H1 (cell line): Measurements from ENCODE around the gene HOXB6. TPM values are rescaled to one million over a fixed set of nuclear protein-coding genes. Genes with fewer than 3 reads are reported as not detected.

Source experiments
- CTCF ChIA-PET: fragments of 300-600 bp; sonication (Branson Sonifier 250); formaldehyde crosslinking; loops from one replicate; lab custom pipeline; 2021; ENCODE audit not compliant: partially characterized antibody; lab: Charles Lee
- POLR2A ChIA-PET: fragments of 300-600 bp; sonication (Branson Sonifier 250); formaldehyde crosslinking; loops from one replicate; lab custom pipeline; 2021; ENCODE audit warnings: inconsistent platforms; ENCODE audit not compliant: partially characterized antibody; lab: Charles Lee
- DNase-seq, 2 experiments: peaks; one replicate each; pipeline versions ENCODE4 v3.0.0 to v3.0.0-alpha.2; 2010 to 2022; ENCODE audit warnings: low spot score in 2 of 2, low read depth in 1 of 2, mixed read lengths in 1 of 2
- FAIRE-seq: peaks from 2 replicates; lab custom pipeline; 2011; peaks lifted over from hg19 to GRCh38; lab: Jason Lieb, UNC
- H2AFZ ChIP-seq: 2 replicates; pipeline ENCODE4 v1.8.1; 2012; ENCODE audit warnings: low read length, inconsistent platforms
- H2AK5ac ChIP-seq: 2 replicates; pipeline ENCODE4 v1.6.1; 2013; ENCODE audit warnings: low read depth, low read length
- H2BK120ac ChIP-seq: replicated peaks from 2 replicates; pipeline ENCODE3; 2013; ENCODE audit warnings: low read depth, low read length, inconsistent platforms
- H2BK12ac ChIP-seq: 2 replicates; pipeline ENCODE4 v1.6.1; 2013; ENCODE audit warnings: low read depth, low read length
- H2BK15ac ChIP-seq: 2 replicates; pipeline ENCODE4 v1.6.1; 2013; ENCODE audit warnings: low read length
- H2BK20ac ChIP-seq: 2 replicates; pipeline ENCODE4 v1.6.1; 2013; ENCODE audit warnings: low read length
- H2BK5ac ChIP-seq: 2 replicates; pipeline ENCODE4 v1.6.1; 2013; ENCODE audit warnings: low read depth, low read length
- H3K14ac ChIP-seq: 2 replicates; pipeline ENCODE4 v1.6.1; 2013; ENCODE audit warnings: inconsistent platforms; ENCODE audit not compliant: insufficient read length
- H3K18ac ChIP-seq: 2 replicates; pipeline ENCODE4 v1.6.1; 2013; ENCODE audit warnings: low read length; ENCODE audit errors: extremely low read depth
- H3K23ac ChIP-seq: 2 replicates; pipeline ENCODE4 v1.6.1; 2013; ENCODE audit warnings: inconsistent platforms; ENCODE audit not compliant: insufficient read length
- H3K23me2 ChIP-seq: 2 replicates; pipeline ENCODE4 v1.6.1; 2013; ENCODE audit warnings: low read depth, low read length
- H3K27ac ChIP-seq: 2 replicates; pipeline ENCODE4 v1.6.1; 2011; ENCODE audit warnings: low read depth, low read length, inconsistent platforms
- H3K27me3 ChIP-seq, 4 experiments: replicated peaks in 1 of 4; 1 replicate in 1 of 4; 2 replicates in 3 of 4; pipeline versions ENCODE4 v1.6.1 to v1.8.1; 2011 to 2013; ENCODE audit warnings: low read length in 3 of 4, mild to moderate bottlenecking in 3 of 4, inconsistent platforms in 2 of 4, mixed read lengths in 2 of 4, moderate library complexity in 1 of 4; ENCODE audit not compliant: control insufficient read depth in 3 of 4, insufficient read depth in 3 of 4; ENCODE audit errors: extremely low read depth in 1 of 4
- H3K36me3 ChIP-seq, 4 experiments: 2 replicates each; pipeline versions ENCODE4 v1.6.1 to v1.8.1; 2011 to 2013; ENCODE audit warnings: mild to moderate bottlenecking in 4 of 4, low read length in 3 of 4, moderate library complexity in 2 of 4, control low read depth in 1 of 4, inconsistent platforms in 1 of 4; ENCODE audit not compliant: insufficient read depth in 4 of 4, control insufficient read depth in 2 of 4
- H3K4ac ChIP-seq: replicated peaks from 2 replicates; pipeline ENCODE3; 2013; ENCODE audit warnings: low read length, low read depth, mixed read lengths, inconsistent platforms; ENCODE audit not compliant: insufficient read length
- H3K4me1 ChIP-seq, 4 experiments: replicated peaks in 1 of 4; 1 replicate in 1 of 4; 2 replicates in 3 of 4; pipeline versions ENCODE4 v1.6.1 to v1.8.1; 2011 to 2013; ENCODE audit warnings: low read length in 3 of 4, inconsistent platforms in 2 of 4, mixed read lengths in 1 of 4; ENCODE audit not compliant: insufficient read depth in 4 of 4, control insufficient read depth in 3 of 4
- H3K4me2 ChIP-seq, 2 experiments: 2 replicates each; pipeline versions ENCODE4 v1.6.1 to v1.8.1; 2011 to 2013; ENCODE audit warnings: low read depth in 2 of 2, low read length in 2 of 2, control low read depth in 1 of 2, inconsistent platforms in 1 of 2, mild to moderate bottlenecking in 1 of 2; ENCODE audit not compliant: insufficient read depth in 1 of 2
- H3K4me3 ChIP-seq, 4 experiments: fragments of 200-600, 300-600 bp in 1 of 4; sonication (generic), shearing (Covaris generic), sonication (Bioruptor Twin) in 1 of 4; 2 replicates each; pipeline versions ENCODE4 v1.5.1 to v1.8.1; 2011 to 2016; ENCODE audit warnings: low read length in 4 of 4, low read depth in 3 of 4, control low read depth in 2 of 4, inconsistent platforms in 2 of 4, mild to moderate bottlenecking in 2 of 4, mixed read lengths in 1 of 4, moderate library complexity in 1 of 4; ENCODE audit not compliant: insufficient read depth in 2 of 4; ENCODE audit errors: extremely low read depth in 1 of 4
- H3K56ac ChIP-seq: replicated peaks from 2 replicates; pipeline ENCODE3; 2013; ENCODE audit warnings: low read depth, mild to moderate bottlenecking, mixed read lengths, low read length, inconsistent platforms; ENCODE audit not compliant: insufficient read length
- H3K79me1 ChIP-seq: 2 replicates; pipeline ENCODE4 v1.6.1; 2013; ENCODE audit warnings: low read depth, low read length, control low read depth
- H3K79me2 ChIP-seq, 2 experiments: 2 replicates each; pipeline versions ENCODE4 v1.6.1 to v1.8.1; 2012 to 2013; ENCODE audit warnings: low read length in 2 of 2, mild to moderate bottlenecking in 2 of 2, inconsistent platforms in 1 of 2; ENCODE audit not compliant: insufficient read depth in 2 of 2, control insufficient read depth in 1 of 2
- H3K9ac ChIP-seq, 4 experiments: replicated peaks in 1 of 4; 1 replicate in 1 of 4; 2 replicates in 3 of 4; pipeline versions ENCODE4 v1.6.1 to v1.8.1; 2011 to 2013; ENCODE audit warnings: low read depth in 3 of 4, low read length in 3 of 4, control low read depth in 2 of 4, mild to moderate bottlenecking in 2 of 4, moderate library complexity in 2 of 4, inconsistent platforms in 1 of 4; ENCODE audit errors: extremely low read depth in 1 of 4
- H3K9me3 ChIP-seq, 2 experiments: 2 replicates each; pipeline versions ENCODE4 v1.6.1 to v1.8.1; 2012 to 2013; ENCODE audit warnings: mild to moderate bottlenecking in 2 of 2, moderate library complexity in 2 of 2, control low read depth in 1 of 2, inconsistent platforms in 1 of 2, low read depth in 1 of 2, low read length in 1 of 2, mixed read lengths in 1 of 2; ENCODE audit not compliant: insufficient read depth in 2 of 2
- H4K20me1 ChIP-seq, 2 experiments: replicated peaks in 1 of 2; 2 replicates each; pipeline versions ENCODE3 to v1.8.1; 2011 to 2013; ENCODE audit warnings: inconsistent platforms in 2 of 2, low read length in 2 of 2, mild to moderate bottlenecking in 1 of 2; ENCODE audit not compliant: insufficient read depth in 2 of 2, control insufficient read depth in 1 of 2
- H4K5ac ChIP-seq: 2 replicates; pipeline ENCODE4 v1.6.1; 2013; ENCODE audit warnings: low read length, low read depth, mixed read lengths, inconsistent platforms; ENCODE audit not compliant: insufficient read length
- H4K8ac ChIP-seq: 2 replicates; pipeline ENCODE4 v1.8.0; 2013; ENCODE audit warnings: mild to moderate bottlenecking, moderate library complexity, low read length, inconsistent platforms; ENCODE audit not compliant: insufficient read depth; ENCODE audit errors: extremely low read depth
- H4K91ac ChIP-seq: replicated peaks from 2 replicates; pipeline ENCODE3; 2013; ENCODE audit warnings: low read length, mixed read lengths, inconsistent platforms; ENCODE audit not compliant: insufficient read length
- EZH2 ChIP-seq: fragments of 200-600 bp; sonication (generic); IDR thresholded peaks from 2 replicates; pipeline ENCODE4 v1.7.1; 2012; ENCODE audit warnings: low read depth, mild to moderate bottlenecking, moderate library complexity, low read length, inconsistent platforms; ENCODE audit not compliant: severe bottlenecking
- SP2 ChIP-seq: IDR thresholded peaks from 2 replicates; pipeline ENCODE4 v1.6.1; 2012; ENCODE audit warnings: mild to moderate bottlenecking, low read length, inconsistent platforms
- WGBS, 2 experiments: shearing (Covaris generic) in 1 of 2; methylation state at CpG; one replicate each; pipeline versions ENCODE4 v1.1.6 to v1.1.7; 2013 to 2015; ENCODE audit warnings: low lambda C conversion rate in 2 of 2, mixed read lengths in 2 of 2, inconsistent platforms in 1 of 2, low coverage in 1 of 2, missing lambda C conversion rate in 1 of 2; ENCODE audit not compliant: insufficient replicate concordance in 2 of 2, insufficient coverage in 1 of 2, insufficient read length in 1 of 2; ENCODE audit errors: extremely low coverage in 1 of 2, missing lambda C conversion rate in 1 of 2; 5-methylcytosine and 5-hydroxymethylcytosine counted together
- polyA plus RNA-seq, 7 experiments: library from polyadenylated mRNA; depleted of rRNA in 3 of 7; stranded (reverse) in 5 of 7; unstranded in 2 of 7; fragments of >200 nt in 5 of 7; fragments of 200-250 nt in 2 of 7; gene quantifications; 1 replicate in 5 of 7; 2 replicates in 1 of 7; 4 replicates in 1 of 7; pipeline versions ENCODE4 v1.2.1 to v1.2.3, GENCODE V29; 2011 to 2013; ENCODE audit warnings: missing spikeins in 2 of 7, mixed read lengths in 2 of 7
- total RNA-seq: library from RNA; stranded (reverse); fragmentation: NEBNext Ultra II Directional; extraction: Animal tissue kit (Norgen Biotek cat#: 25700); gene quantifications from 2 replicates; pipeline ENCODE4 v1.2.1, GENCODE V29; 2021

HOXB6 gene
- total and polyA plus RNA-seq, 2 of the 8 experiments (the other 6 are each of a cell fraction or from before 2014, with no cell fraction given): not detected

DNA sequence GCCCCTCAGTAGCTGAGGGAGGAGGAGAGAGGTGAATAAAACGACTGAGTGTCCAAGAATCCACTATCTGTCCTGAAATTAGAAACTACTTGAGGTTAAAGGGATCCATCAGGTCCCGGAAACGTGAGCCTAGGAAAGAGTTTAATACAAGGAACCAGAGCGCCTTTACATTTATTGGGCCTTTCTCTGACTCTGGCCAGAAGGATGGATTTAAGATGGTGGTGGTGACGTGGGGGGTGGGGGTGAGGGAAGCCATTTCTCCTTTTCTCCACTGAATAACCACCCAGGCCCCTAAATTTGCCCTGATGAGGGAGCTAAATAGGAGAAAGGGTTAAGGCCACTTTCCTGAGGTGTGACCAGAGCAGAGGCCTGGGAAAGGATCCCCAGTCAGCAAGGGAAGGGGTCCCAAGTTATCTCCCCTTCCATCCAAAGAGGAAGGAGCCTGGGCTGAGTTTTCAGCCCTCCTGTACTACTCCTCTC is 22.4 kb upstream of the HOXB6 start:
- H3K27me3 ChIP-seq: peaks cover 98 to 100% (median 100%) of the 10 kb centered on the region in 4 experiments
- H3K4me1 ChIP-seq: peaks cover 0 to 11% (median 5%) of the 10 kb centered on the region in 4 experiments; a peak in 5 of 7 replicates
- ChIA-PET CTCF (interaction anchor here (1.0 to 4.6 kb wide), 3 partner anchors 10 to 33 kb away, joined by 4 to 30 read pairs (median 11); partner anchors contain the start of genes HOXB5 and HOXB8), POLR2A (no interaction called here)
- peaks cover 38 to 42% of the 10 kb centered on the region in 2 experiments for H4K20me1 ChIP-seq
- no peak overlapping the region for H3K23ac ChIP-seq
- H3K27ac ChIP-seq: no peak overlapping the region
- H3K36me3 ChIP-seq: peaks cover 0 to 8% (median 0%) of the 10 kb centered on the region in 4 experiments; a peak in 1 of 8 replicates
- no peak overlapping the region for H3K14ac ChIP-seq
- no peak overlapping the region for H2BK5ac ChIP-seq
- no peak overlapping the region for H4K8ac ChIP-seq
- H3K4me3 ChIP-seq: no peak overlapping the region
- no peak overlapping the region for H2BK15ac ChIP-seq
- DNase-seq: no peak
- no peak overlapping the region for H4K91ac ChIP-seq
- 12% methylated on average over 5 of the region's 5 CpGs; no CpG with 5 or more reads in 1 of the 2 experiments for WGBS, 2 experiments
- no peak overlapping the region; a peak in 1 of 4 replicates for H3K4me2 ChIP-seq
- H3K79me2 ChIP-seq: no peaks in the 10 kb centered on the region
- H3K56ac ChIP-seq: no peak overlapping the region
- H3K9me3 ChIP-seq: no peaks in the 10 kb centered on the region
- H3K79me1 ChIP-seq: no peaks in the 10 kb centered on the region
- no peak overlapping the region for H3K18ac ChIP-seq
- H2AFZ ChIP-seq: no peak overlapping the region
- H2AK5ac ChIP-seq: no peak overlapping the region
- H2BK12ac ChIP-seq: no peak overlapping the region
- H2BK20ac ChIP-seq: no peak overlapping the region
- H3K23me2 ChIP-seq: no peaks in the 10 kb centered on the region; the same call in 1 of the 2 replicates
- H3K9ac ChIP-seq: no peak overlapping the region
- H3K4ac ChIP-seq: no peak overlapping the region
- no peak for FAIRE-seq
- H2BK120ac ChIP-seq: no peak overlapping the region
- no peak overlapping the region for H4K5ac ChIP-seq
- TF ChIP-seq EZH2 (peak; percentile 92), SP2 (no peak)
